PC-9 (cell line): Measurements from ENCODE around the gene MLKL. TPM values are rescaled to one million over a fixed set of nuclear protein-coding genes. Genes with fewer than 3 reads are reported as not detected.

Experiments used
- BruUV-seq: library from RNA; stranded (reverse); fragments of 400-500 nt; replicated peaks from 2 replicates; lab custom pipeline; 2021; lab: Mats Ljungman, UMichigan
- CTCF ChIA-PET: fragments of 300-600 bp; sonication (Branson Sonifier 250); formaldehyde crosslinking; loops from one replicate; lab custom pipeline; 2022; ENCODE audit warnings: antibody characterized with exemption; lab: Charles Lee
- POLR2A ChIA-PET: fragments of 300-600 bp; sonication (Branson Sonifier 250); formaldehyde crosslinking; loops from one replicate; lab custom pipeline; 2022; ENCODE audit warnings: antibody characterized with exemption; ENCODE audit not compliant: unreplicated experiment; lab: Charles Lee
- DNase-seq, 2 experiments: peaks; one replicate each; pipeline versions ENCODE4 v3.0.0 to v3.0.0-alpha.2; 2015 to 2022; ENCODE audit warnings: mixed read lengths in 1 of 2
- H2AFZ ChIP-seq: fragments of 200-600 bp; sonication (generic); 2 replicates; pipeline ENCODE4 v1.8.1; 2017; ENCODE audit warnings: antibody characterized with exemption
- H3F3A ChIP-seq: fragments of 200-600 bp; sonication (generic); 2 replicates; pipeline ENCODE4 v1.8.1; 2017; ENCODE audit warnings: antibody characterized with exemption, mild to moderate bottlenecking, low read depth; ENCODE audit not compliant: insufficient read depth
- H3K27ac ChIP-seq: fragments of 200-600 bp; sonication (generic); 2 replicates; pipeline ENCODE4 v1.6.1; 2016; ENCODE audit warnings: mixed run types
- H3K27me3 ChIP-seq: fragments of 200-600 bp; sonication (generic); 2 replicates; pipeline ENCODE4 v1.6.1; 2016; ENCODE audit warnings: low read depth, mixed run types; ENCODE audit not compliant: insufficient read depth
- H3K36me3 ChIP-seq: fragments of 200-600 bp; sonication (generic); 2 replicates; pipeline ENCODE4 v1.6.1; 2016; ENCODE audit warnings: low read depth, mixed run types
- H3K4me1 ChIP-seq: fragments of 200-600 bp; sonication (generic); replicated peaks from 2 replicates; pipeline ENCODE4 v1.6.1; 2016; ENCODE audit warnings: mixed run types; ENCODE audit not compliant: insufficient read depth
- H3K4me2 ChIP-seq: fragments of 200-600 bp; sonication (generic); 2 replicates; pipeline ENCODE4 v1.6.1; 2017; ENCODE audit warnings: mixed run types
- H3K4me3 ChIP-seq: fragments of 200-600 bp; sonication (generic); 2 replicates; pipeline ENCODE4 v1.6.1; 2016; ENCODE audit warnings: mixed run types
- H3K79me2 ChIP-seq: fragments of 200-600 bp; sonication (generic); 2 replicates; pipeline ENCODE4 v1.6.1; 2017; ENCODE audit warnings: low read depth, mixed run types
- H3K9me2 ChIP-seq: fragments of 200-600 bp; sonication (generic); 2 replicates; pipeline ENCODE4 v1.8.1; 2017; ENCODE audit warnings: mild to moderate bottlenecking; ENCODE audit not compliant: insufficient read depth
- H3K9me3 ChIP-seq: fragments of 200-600 bp; sonication (generic); 2 replicates; pipeline ENCODE4 v1.8.1; 2016; ENCODE audit warnings: low read depth; ENCODE audit not compliant: insufficient read depth
- H4K20me1 ChIP-seq: fragments of 200-600 bp; sonication (generic); 2 replicates; pipeline ENCODE4 v1.8.1; 2017; ENCODE audit not compliant: insufficient read depth
- EZH2 ChIP-seq: fragments of 200-600 bp; sonication (generic); IDR thresholded peaks from 2 replicates; pipeline ENCODE4 v1.8.0; 2017; ENCODE audit warnings: antibody characterized with exemption, low read depth
- intact Hi-C: fragments of 100-400 bp; cut with micrococcal nuclease; formaldehyde crosslinking; loops from one replicate; pipeline ENCODE4 v1.10.0; 2022; ENCODE audit not compliant: unreplicated experiment
- total RNA-seq: library from RNA; stranded (reverse); gene quantifications from 2 replicates; pipeline ENCODE4 v1.2.3, GENCODE V29; 2021
- TF ChIP-seq, protein P1 (sequence below): fragments of 200-600 bp; sonication (generic); conservative IDR thresholded peaks from 2 replicates; pipeline ENCODE4 v1.6.1; 2017; ENCODE audit warnings: mixed run types, antibody characterized with exemption, mild to moderate bottlenecking, moderate library complexity

The MLKL gene
- total RNA-seq, 1 experiment from 2014 or later: 11.2 TPM

DNA sequence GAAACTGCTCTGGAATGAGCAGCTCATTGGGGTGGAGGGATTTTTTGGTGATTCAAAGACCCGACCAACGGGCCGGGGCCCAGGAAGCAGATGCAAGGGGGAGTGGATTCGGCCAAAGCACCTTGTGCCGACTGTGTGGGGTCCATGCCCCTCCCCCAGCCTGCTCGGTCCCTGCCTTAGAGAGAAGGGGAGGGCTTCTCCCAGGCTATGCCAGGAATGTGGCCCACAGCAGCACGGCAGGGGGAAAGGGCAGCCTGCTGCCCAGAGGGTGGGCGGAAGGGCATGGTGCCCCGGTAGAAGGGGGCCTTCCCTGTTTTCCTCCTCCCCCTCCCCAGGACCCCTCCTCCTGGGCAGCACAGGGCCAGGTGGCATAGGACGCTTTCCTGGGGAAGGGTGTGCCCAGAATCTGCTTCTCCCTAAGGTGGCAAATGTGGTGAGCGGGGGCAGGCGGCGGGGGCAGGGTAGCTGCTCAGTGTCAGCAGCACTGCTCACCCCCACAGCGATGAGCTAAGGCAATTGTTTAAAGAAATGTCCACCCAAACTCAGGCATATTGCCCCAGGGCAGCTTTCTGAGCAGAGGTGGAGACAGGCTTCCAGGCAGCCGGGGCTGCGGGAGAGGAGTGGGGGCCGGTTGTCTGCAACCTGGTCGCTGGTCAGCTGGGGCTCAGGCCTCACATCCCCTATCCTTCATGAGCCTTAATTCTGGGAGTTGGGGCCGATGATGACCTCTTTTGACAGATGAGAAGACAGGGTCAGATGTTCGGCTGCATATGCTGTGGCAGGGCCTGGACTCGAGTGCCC lies 33.9 kb upstream of the MLKL start:
- no TSS peak for BruUV-seq
- POLR2A ChIA-PET: no interaction called here
- no peaks in the 10 kb centered on the region for H3K9me2 ChIP-seq
- no peaks in the 10 kb centered on the region for H3K79me2 ChIP-seq
- no peak for TF ChIP-seq EZH2
- TF ChIP-seq, protein P1, sequence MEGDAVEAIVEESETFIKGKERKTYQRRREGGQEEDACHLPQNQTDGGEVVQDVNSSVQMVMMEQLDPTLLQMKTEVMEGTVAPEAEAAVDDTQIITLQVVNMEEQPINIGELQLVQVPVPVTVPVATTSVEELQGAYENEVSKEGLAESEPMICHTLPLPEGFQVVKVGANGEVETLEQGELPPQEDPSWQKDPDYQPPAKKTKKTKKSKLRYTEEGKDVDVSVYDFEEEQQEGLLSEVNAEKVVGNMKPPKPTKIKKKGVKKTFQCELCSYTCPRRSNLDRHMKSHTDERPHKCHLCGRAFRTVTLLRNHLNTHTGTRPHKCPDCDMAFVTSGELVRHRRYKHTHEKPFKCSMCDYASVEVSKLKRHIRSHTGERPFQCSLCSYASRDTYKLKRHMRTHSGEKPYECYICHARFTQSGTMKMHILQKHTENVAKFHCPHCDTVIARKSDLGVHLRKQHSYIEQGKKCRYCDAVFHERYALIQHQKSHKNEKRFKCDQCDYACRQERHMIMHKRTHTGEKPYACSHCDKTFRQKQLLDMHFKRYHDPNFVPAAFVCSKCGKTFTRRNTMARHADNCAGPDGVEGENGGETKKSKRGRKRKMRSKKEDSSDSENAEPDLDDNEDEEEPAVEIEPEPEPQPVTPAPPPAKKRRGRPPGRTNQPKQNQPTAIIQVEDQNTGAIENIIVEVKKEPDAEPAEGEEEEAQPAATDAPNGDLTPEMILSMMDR: no peak
- CTCF ChIA-PET: no interaction called here
- no peaks in the 10 kb centered on the region for H3K27me3 ChIP-seq
- H3K9me3 ChIP-seq: no peaks in the 10 kb centered on the region
- H4K20me1 ChIP-seq: no peaks in the 10 kb centered on the region
- H3F3A ChIP-seq: peaks cover 22% of the 10 kb centered on the region
- H3K27ac ChIP-seq: no peak overlapping the region
- peaks cover 52% of the 10 kb centered on the region for H3K4me1 ChIP-seq
- H3K4me2 ChIP-seq: no peak overlapping the region
- no peak overlapping the region for H2AFZ ChIP-seq
- no peaks in the 10 kb centered on the region for H3K36me3 ChIP-seq
- DNase-seq: no peak
- intact Hi-C loops: no loop called here
- no peak overlapping the region for H3K4me3 ChIP-seq

DNA sequence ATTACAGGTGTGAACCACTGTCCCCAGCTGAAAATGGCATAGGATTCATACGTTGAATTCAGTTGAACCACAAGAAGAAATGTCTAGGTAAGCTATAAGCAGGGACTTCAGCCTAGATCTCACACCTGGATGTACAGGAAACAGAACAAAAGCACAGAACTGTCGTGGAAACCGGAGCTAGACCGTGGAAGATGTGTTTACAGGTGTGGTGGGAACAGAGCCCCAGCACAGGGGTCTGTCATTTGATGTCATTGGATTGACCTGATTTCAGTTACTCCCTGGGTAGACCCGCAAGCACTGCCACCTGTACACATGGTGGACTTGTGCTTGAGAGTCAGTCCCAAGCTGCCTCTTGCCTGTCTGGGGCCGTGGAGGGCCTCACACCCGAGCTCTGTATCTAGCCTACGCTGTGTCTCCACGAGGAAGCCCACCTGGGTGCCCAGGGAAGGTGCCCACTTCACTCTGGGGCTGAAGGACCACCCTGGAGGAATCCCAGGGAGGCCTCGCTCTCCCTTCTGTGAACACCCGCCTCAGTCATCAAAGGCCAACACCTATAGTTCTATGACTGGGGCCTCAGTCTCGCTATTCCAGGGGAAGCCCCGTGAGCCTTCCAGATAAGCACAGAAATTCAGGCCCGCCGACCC lies 32.2 kb upstream of the MLKL start:
- H3K27ac ChIP-seq: no peak overlapping the region
- peaks cover 23% of the 10 kb centered on the region for H3F3A ChIP-seq
- no peaks in the 10 kb centered on the region for H3K9me3 ChIP-seq
- H3K4me1 ChIP-seq: peaks cover 45% of the 10 kb centered on the region
- H3K4me2 ChIP-seq: no peak overlapping the region
- no peak for TF ChIP-seq EZH2
- TF ChIP-seq, protein P1: no peak
- no peak overlapping the region for H3K4me3 ChIP-seq
- POLR2A ChIA-PET: no interaction called here
- intact Hi-C loops: no loop called here
- no TSS peak for BruUV-seq
- H3K9me2 ChIP-seq: no peaks in the 10 kb centered on the region
- H3K79me2 ChIP-seq: no peaks in the 10 kb centered on the region
- no peaks in the 10 kb centered on the region for H3K27me3 ChIP-seq
- DNase-seq: no peak
- no peaks in the 10 kb centered on the region for H4K20me1 ChIP-seq
- H3K36me3 ChIP-seq: no peaks in the 10 kb centered on the region
- CTCF ChIA-PET: no interaction called here
- H2AFZ ChIP-seq: no peak overlapping the region

DNA sequence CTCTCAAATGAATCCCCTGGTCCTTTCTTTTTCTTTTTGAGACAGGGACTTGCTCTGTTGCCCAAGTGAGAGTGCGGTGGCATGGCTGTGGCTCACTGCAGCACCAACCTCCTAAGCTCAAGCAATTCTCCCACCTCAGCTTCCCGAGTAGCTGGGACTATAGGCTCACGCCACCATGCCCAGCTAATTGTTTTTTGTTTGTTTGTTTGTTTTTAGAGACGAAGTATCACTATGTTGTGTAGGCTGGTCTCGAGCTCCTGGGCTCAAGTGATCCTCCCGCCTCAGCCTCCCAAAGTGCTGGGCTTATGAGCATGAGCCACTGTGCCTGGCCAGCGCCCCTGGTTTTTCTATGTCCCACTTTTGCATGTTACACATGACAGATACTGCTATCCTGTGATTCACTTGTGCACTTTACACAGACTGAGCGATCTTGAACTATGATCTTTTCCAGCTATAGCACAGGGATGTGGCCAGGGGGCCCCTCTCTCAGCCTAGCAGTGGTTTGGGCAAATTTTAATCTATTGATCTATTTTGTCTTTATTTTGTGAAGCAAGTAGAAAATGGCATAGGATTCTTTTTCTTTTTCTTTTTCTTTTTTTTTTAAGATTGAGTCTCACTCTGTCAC lies 31.3 kb upstream of the MLKL start:
- Histone ChIP-seq H3F3A (peaks cover 23% of the 10 kb centered on the region), H2AFZ (no peak overlapping the region), H3K4me3 (no peak overlapping the region), H3K27ac (no peak overlapping the region), H3K9me2 (no peaks in the 10 kb centered on the region), H3K9me3 (0 out of 2 replicates have a peak, but pooled peaks cover under 1% of the 10 kb centered on the region), H4K20me1 (no peaks in the 10 kb centered on the region), H3K4me2 (no peak overlapping the region), H3K4me1 (peaks cover 37% of the 10 kb centered on the region), H3K79me2 (no peaks in the 10 kb centered on the region), H3K27me3 (no peaks in the 10 kb centered on the region), H3K36me3 (no peaks in the 10 kb centered on the region)
- intact Hi-C loops: no loop called here
- TF ChIP-seq, protein P1: no peak
- TF ChIP-seq EZH2: no peak
- DNase-seq: no peak
- ChIA-PET CTCF (no interaction called here), POLR2A (no interaction called here)
- BruUV-seq: no TSS peak
